BJ (cell line): ENCODE data around the gene CFAP141. TPM values are rescaled to one million over a fixed set of nuclear protein-coding genes. Genes with fewer than 3 reads are reported as not detected.

Experiments used
- CTCF ChIA-PET: fragments of 350-600 bp; formaldehyde crosslinking; extraction: SDS; loops from one replicate; lab custom pipeline; 2021; ENCODE audit warnings: antibody characterized with exemption, inconsistent platforms; lab: Yijun Ruan, JAX
- POLR2A ChIA-PET: fragments of 300-600 bp; sonication (Branson Sonifier 250); formaldehyde crosslinking; extraction: SDS; loops from one replicate; lab custom pipeline; 2021; ENCODE audit warnings: antibody characterized with exemption; lab: Charles Lee
- DNase-seq: peaks from one replicate; pipeline ENCODE4 v3.0.0-alpha.2; 2011; ENCODE audit warnings: low read depth
- H3K27me3 ChIP-seq: 2 replicates; pipeline ENCODE4 v1.6.0; 2011; ENCODE audit warnings: low read length; ENCODE audit not compliant: control insufficient read depth, insufficient read depth
- H3K36me3 ChIP-seq: 2 replicates; pipeline ENCODE4 v1.5.1; 2011; ENCODE audit warnings: low read length; ENCODE audit not compliant: control insufficient read depth, insufficient read depth
- H3K4me3 ChIP-seq: 2 replicates; pipeline ENCODE4 v1.5.1; 2011; ENCODE audit warnings: low read depth, mild to moderate bottlenecking, control low read depth, low read length
- CTCF ChIP-seq: IDR thresholded peaks from 2 replicates; pipeline ENCODE4 v1.5.1; 2011; ENCODE audit warnings: low read depth, mild to moderate bottlenecking, control low read depth, inconsistent platforms, low read length, moderate library complexity; ENCODE audit not compliant: insufficient read depth
- polyA plus RNA-seq: library from polyadenylated mRNA; depleted of rRNA; stranded (reverse); fragments of >200 nt; gene quantifications from 2 replicates; pipeline ENCODE4 v1.2.3, GENCODE V29; 2011; rRNA removed
- small RNA-seq: library from RNA; depleted of rRNA; stranded (forward); fragments of <200 nt; gene quantifications from one replicate; pipeline ENCODE3, GENCODE V24; 2012; ENCODE audit warnings: low replicate concordance, low read depth; ENCODE audit not compliant: insufficient read length

Gene CFAP141
- polyA plus RNA-seq, 1 experiment: not detected

- no peak for TF ChIP-seq CTCF
- POLR2A ChIA-PET: no interaction called here
- Histone ChIP-seq H3K4me3 (no peak within 1 kb of the TSS), H3K36me3 (peaks cover 2% of the 10 kb centered on the region), H3K27me3 (no peaks in the 10 kb centered on the region)
- CTCF ChIA-PET: interaction anchor here (0.5 to 2.2 kb wide), 3 partner anchors 9 to 1080 kb away, joined by 3 to 9 read pairs (median 6); no protein-coding TSS in a partner anchor
- no peak for DNase-seq
These were observed 51.5 kb downstream of the CFAP141 start, which contains the start of gene NUP210L for GRCh38 chr1:154154534-154155191. Gene NUP210L (minus strand): TSS chr1:154155073.

GRCh38 chr1:154154053-154154452, 52.1 kb downstream of the CFAP141 start:
- H3K27me3 ChIP-seq: no peaks in the 10 kb centered on the region
- DNase-seq: no peak
- H3K36me3 ChIP-seq: peaks cover 2% of the 10 kb centered on the region
- ChIA-PET CTCF (interaction anchor here (0.6 to 1.1 kb wide), 2 partner anchors 16 to 31 kb away, joined by 3 to 4 read pairs; no protein-coding TSS in a partner anchor), POLR2A (no interaction called here)
- TF ChIP-seq CTCF: no peak
- no peak overlapping the region for H3K4me3 ChIP-seq

- H3K36me3 ChIP-seq: peaks cover 2% of the 10 kb centered on the region; the same call in 1 of the 2 replicates
- no peak for TF ChIP-seq CTCF
- DNase-seq: no peak
- POLR2A ChIA-PET: no interaction called here
- H3K4me3 ChIP-seq: no peak overlapping the region
- H3K27me3 ChIP-seq: no peaks in the 10 kb centered on the region
- CTCF ChIA-PET: interaction anchor here (0.9 kb wide), 1 partner anchor 29 kb away, joined by 4 read pairs; no protein-coding TSS in a partner anchor
These were observed 54.8 kb downstream of the CFAP141 start for GRCh38 chr1:154151311-154151710.

Small RNA genes lying within 50 kb of the gene (small RNA-seq; reads per million reads assigned to genes)
- 7.4 reads per million, percentile 71 among the genes with 10 or more reads in this experiment for gene MIR190B

Other genes with a start within 250 kb of the CFAP141 start
- 17.7 and 25.2 TPM in 2 replicates for gene CRTC2, start 247.7 kb downstream of the CFAP141 start, polyA plus RNA-seq
- gene SLC39A1, start 242.8 kb downstream of the CFAP141 start, polyA plus RNA-seq: 97.6 and 121 TPM in 2 replicates
- 8.0 and 8.7 TPM in 2 replicates for gene CREB3L4, start 238.4 kb downstream of the CFAP141 start, polyA plus RNA-seq
- gene JTB, start 228.7 kb downstream of the CFAP141 start, polyA plus RNA-seq: 189 and 227 TPM in 2 replicates
- 69.5 and 92.8 TPM in 2 replicates for gene RAB13, start 220.0 kb downstream of the CFAP141 start, polyA plus RNA-seq
- 8,584 and 9,070 TPM in 2 replicates for gene RPS27, start 215.6 kb downstream of the CFAP141 start, polyA plus RNA-seq
- not detected in 2 replicates for gene NUP210L, start 51.3 kb downstream of the CFAP141 start, polyA plus RNA-seq
- 275 and 376 TPM in 2 replicates for gene TPM3, start 14.2 kb downstream of the CFAP141 start, polyA plus RNA-seq
- 111 and 134 TPM in 2 replicates for gene UBAP2L, start 14.6 kb upstream of the CFAP141 start, polyA plus RNA-seq
- 268 and 270 TPM in 2 replicates for gene HAX1, start 66.3 kb upstream of the CFAP141 start, polyA plus RNA-seq
- gene AQP10, start 114.8 kb upstream of the CFAP141 start, polyA plus RNA-seq: not detected in 2 replicates
- gene ATP8B2, start 119.2 kb upstream of the CFAP141 start, polyA plus RNA-seq: 48.3 and 73.3 TPM in 2 replicates
- gene IL6R, start 199.0 kb upstream of the CFAP141 start, polyA plus RNA-seq: 3.2 and 6.8 TPM in 2 replicates